Vagina (tissue), 2 donors: ENCODE results near the gene KLC1. TPM values are rescaled to one million over a fixed set of nuclear protein-coding genes. Genes with fewer than 3 reads are reported as not detected.

Experiments used
- DNase-seq, 2 donors: peaks; one replicate each; pipeline ENCODE4 v3.0.0-alpha.2; 2017; ENCODE audit errors: extremely low spot score in 2 of 2
- H3K27ac ChIP-seq: fragments of 200-600 bp; sonication (generic); one replicate; pipeline ENCODE4 v1.5.1; 2019
- H3K27me3 ChIP-seq: fragments of 200-600 bp; sonication (generic); one replicate; pipeline ENCODE4 v1.5.1; 2019
- H3K36me3 ChIP-seq, 2 donors: fragments of 200-600 bp; sonication (generic); one replicate each; pipeline ENCODE4 v1.5.1; 2017 to 2019
- H3K4me1 ChIP-seq: fragments of 200-600 bp; sonication (generic); one replicate; pipeline ENCODE4 v1.5.1; 2019
- H3K4me3 ChIP-seq, 2 donors: fragments of 200-600 bp; sonication (generic); 1 replicate in 1 of 2; 2 replicates in 1 of 2; pipeline ENCODE4 v1.5.1; 2016 to 2019
- H3K9me3 ChIP-seq: fragments of 200-600 bp; sonication (generic); one replicate; pipeline ENCODE4 v1.5.1; 2019
- POLR2A ChIP-seq, 2 donors: fragments of 450-650 bp; IDR thresholded peaks; one replicate each; pipeline ENCODE4 v1.6.1; 2017; ENCODE audit warnings: antibody characterized with exemption in 2 of 2, mild to moderate bottlenecking in 2 of 2, moderate library complexity in 2 of 2
- POLR2AphosphoS5 ChIP-seq, 2 donors: sonication (generic); formaldehyde crosslinking; IDR thresholded peaks; one replicate each; pipeline ENCODE4 v1.9.0; 2017; ENCODE audit warnings: antibody characterized with exemption in 2 of 2, mild to moderate bottlenecking in 2 of 2, low read depth in 1 of 2; ENCODE audit not compliant: insufficient read depth in 1 of 2
- intact Hi-C: fragments of 100-400 bp; cut with DNase I; formaldehyde crosslinking; loops from one replicate; pipeline ENCODE4 v1.15.1; 2023
- small RNA-seq: library from RNA; depleted of rRNA; stranded (forward); fragments of <200 nt; gene quantifications from one replicate; pipeline ENCODE3, GENCODE V24; 2016
- total RNA-seq: library from RNA; depleted of rRNA; stranded (reverse); fragments of >200 nt; gene quantifications from one replicate; pipeline ENCODE4 v1.2.3, GENCODE V29; 2016
- TF ChIP-seq, protein P1 (sequence below), 3 experiments: fragments of 450-650 bp in 2 of 3; fragments of 200-600 bp in 1 of 3; sonication (generic) in 1 of 3; IDR thresholded peaks; one replicate each; pipeline ENCODE4 v1.5.1; 2017 to 2019; ENCODE audit warnings: antibody characterized with exemption in 3 of 3, mild to moderate bottlenecking in 2 of 3, moderate library complexity in 2 of 3

KLC1 gene
- total RNA-seq, 1 donor from 2014 or later: 322 TPM

GRCh38 chr14:103746701-103747100 is 117.7 kb downstream of the KLC1 start:
- Histone ChIP-seq H3K36me3 (peaks cover 0 to 1% of the 10 kb centered on the region in 2 donors), H3K4me3 (no peak overlapping the region), H3K4me1 (no peaks in the 10 kb centered on the region), H3K27me3 (no peaks in the 10 kb centered on the region), H3K9me3 (no peaks in the 10 kb centered on the region), H3K27ac (no peak overlapping the region)
- TF ChIP-seq, protein P1, sequence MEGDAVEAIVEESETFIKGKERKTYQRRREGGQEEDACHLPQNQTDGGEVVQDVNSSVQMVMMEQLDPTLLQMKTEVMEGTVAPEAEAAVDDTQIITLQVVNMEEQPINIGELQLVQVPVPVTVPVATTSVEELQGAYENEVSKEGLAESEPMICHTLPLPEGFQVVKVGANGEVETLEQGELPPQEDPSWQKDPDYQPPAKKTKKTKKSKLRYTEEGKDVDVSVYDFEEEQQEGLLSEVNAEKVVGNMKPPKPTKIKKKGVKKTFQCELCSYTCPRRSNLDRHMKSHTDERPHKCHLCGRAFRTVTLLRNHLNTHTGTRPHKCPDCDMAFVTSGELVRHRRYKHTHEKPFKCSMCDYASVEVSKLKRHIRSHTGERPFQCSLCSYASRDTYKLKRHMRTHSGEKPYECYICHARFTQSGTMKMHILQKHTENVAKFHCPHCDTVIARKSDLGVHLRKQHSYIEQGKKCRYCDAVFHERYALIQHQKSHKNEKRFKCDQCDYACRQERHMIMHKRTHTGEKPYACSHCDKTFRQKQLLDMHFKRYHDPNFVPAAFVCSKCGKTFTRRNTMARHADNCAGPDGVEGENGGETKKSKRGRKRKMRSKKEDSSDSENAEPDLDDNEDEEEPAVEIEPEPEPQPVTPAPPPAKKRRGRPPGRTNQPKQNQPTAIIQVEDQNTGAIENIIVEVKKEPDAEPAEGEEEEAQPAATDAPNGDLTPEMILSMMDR (IDR thresholded peaks at IDR 0.05): no peak
- TF ChIP-seq POLR2A (IDR thresholded peaks at IDR 0.05) (no peak), POLR2AphosphoS5 (IDR thresholded peaks at IDR 0.05; ENCODE audit: insufficient read depth in 1 of 2, low read depth in 1 of 2) (no peak)
- intact Hi-C loops: no loop called here
- DNase-seq: no peak

- Histone ChIP-seq H3K9me3 (no peaks in the 10 kb centered on the region), H3K4me3 (no peak overlapping the region), H3K27ac (no peak overlapping the region), H3K27me3 (no peaks in the 10 kb centered on the region), H3K4me1 (no peaks in the 10 kb centered on the region), H3K36me3 (peaks cover 0 to 6% of the 10 kb centered on the region in 2 donors)
- TF ChIP-seq POLR2AphosphoS5 (IDR thresholded peaks at IDR 0.05; ENCODE audit: insufficient read depth in 1 of 2, low read depth in 1 of 2) (no peak), POLR2A (IDR thresholded peaks at IDR 0.05) (no peak)
- TF ChIP-seq, protein P1 (IDR thresholded peaks at IDR 0.05): no peak
- intact Hi-C loops: no loop called here
- no peak for DNase-seq
These were observed 119.5 kb downstream of the KLC1 start for GRCh38 chr14:103748534-103748857.

DNA sequence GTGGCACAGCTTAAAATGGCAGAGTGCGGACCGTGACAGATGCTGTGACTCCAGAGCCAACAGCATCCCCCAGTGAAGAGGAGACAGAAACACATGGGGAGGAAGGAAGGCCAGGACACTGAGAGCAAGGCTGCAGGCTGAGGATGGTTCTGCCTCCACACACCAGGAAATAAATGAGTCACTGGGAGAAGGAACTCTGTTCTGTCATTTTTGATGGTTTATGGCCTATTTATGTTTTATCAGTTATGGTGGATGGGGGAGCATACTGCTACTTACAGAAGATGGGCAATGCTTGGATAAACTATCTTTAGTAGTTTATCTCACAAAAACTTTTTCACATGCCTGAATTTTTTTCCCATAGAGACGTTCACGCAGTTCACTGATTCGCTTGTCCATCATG is 120.4 kb downstream of the KLC1 start:
- Histone ChIP-seq H3K27me3 (no peaks in the 10 kb centered on the region), H3K36me3 (peaks cover 0 to 6% of the 10 kb centered on the region in 2 donors), H3K4me3 (no peak overlapping the region), H3K4me1 (no peaks in the 10 kb centered on the region), H3K27ac (no peak overlapping the region), H3K9me3 (no peaks in the 10 kb centered on the region)
- DNase-seq: no peak
- TF ChIP-seq, protein P1 (IDR thresholded peaks at IDR 0.05): no peak
- TF ChIP-seq POLR2A (IDR thresholded peaks at IDR 0.05) (no peak), POLR2AphosphoS5 (IDR thresholded peaks at IDR 0.05; ENCODE audit: insufficient read depth in 1 of 2, low read depth in 1 of 2) (no peak)
- intact Hi-C loops: no loop called here

GRCh38 chr14:103749860-103750259 is 120.8 kb downstream of the KLC1 start:
- no peaks in the 10 kb centered on the region for H3K27me3 ChIP-seq
- no peak overlapping the region for H3K4me3 ChIP-seq
- no peak for DNase-seq
- peaks cover 0 to 6% of the 10 kb centered on the region in 2 donors for H3K36me3 ChIP-seq
- no peaks in the 10 kb centered on the region for H3K4me1 ChIP-seq
- intact Hi-C loops: no loop called here
- H3K9me3 ChIP-seq: no peaks in the 10 kb centered on the region
- H3K27ac ChIP-seq: no peak overlapping the region
- TF ChIP-seq POLR2A (IDR thresholded peaks at IDR 0.05): no peak
- TF ChIP-seq POLR2AphosphoS5 (IDR thresholded peaks at IDR 0.05; ENCODE audit: insufficient read depth in 1 of 2, low read depth in 1 of 2): no peak
- TF ChIP-seq, protein P1 (IDR thresholded peaks at IDR 0.05): no peak

Small RNA genes lying within 50 kb of the gene (small RNA-seq; reads per million reads assigned to genes)
- gene RF00019: not detected

Other genes with a start within 250 kb of the KLC1 start
- 77.6 TPM for gene MARK3, start 243.8 kb upstream of the KLC1 start, total RNA-seq
- 179 TPM for gene CKB, start 106.4 kb upstream of the KLC1 start, total RNA-seq
- 17.7 TPM for gene TRMT61A, start 100.0 kb upstream of the KLC1 start, total RNA-seq
- 21.6 TPM for gene BAG5, start 66.6 kb upstream of the KLC1 start, total RNA-seq
- gene COA8, start 66.3 kb upstream of the KLC1 start, total RNA-seq: 17.2 TPM
- gene XRCC3, start 86.2 kb downstream of the KLC1 start, total RNA-seq: 6.9 TPM
- gene ZFYVE21, start 86.6 kb downstream of the KLC1 start, total RNA-seq: 172 TPM
- 34.1 TPM for gene PPP1R13B, start 218.4 kb downstream of the KLC1 start, total RNA-seq